ENCODE data around the gene PDE4D. TPM values are rescaled to one million over a fixed set of nuclear protein-coding genes. Genes with fewer than 3 reads are reported as not detected.

The PDE4D gene
- total RNA-seq, 2 experiments from 2014 or later: 0.50 to 0.51 TPM

DNA sequence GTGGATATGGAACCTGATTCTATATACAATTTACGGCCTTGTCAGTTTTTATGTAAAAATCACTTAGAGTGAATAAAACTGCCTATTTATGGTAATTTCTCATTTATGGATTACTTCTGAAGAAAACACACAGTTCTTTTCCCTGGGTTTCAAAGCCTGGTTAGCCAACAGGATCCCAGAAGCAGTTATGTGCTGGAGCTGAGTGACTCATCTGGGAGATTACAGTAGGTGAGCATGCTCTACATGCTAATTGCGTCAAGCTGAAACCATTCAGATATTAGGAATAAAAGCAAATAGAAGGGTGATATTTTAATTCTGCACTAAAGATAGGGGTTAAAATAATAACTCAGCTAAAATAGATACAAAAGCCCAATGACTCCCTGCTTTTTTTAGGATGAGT is 47.8 kb downstream of the PDE4D start:
- BruUV-seq (replicated peaks): no TSS peak
- CTCF ChIA-PET (ENCODE audit: unreplicated experiment): no interaction called here
- POLR2A ChIA-PET: no interaction called here
- no peak for DNase-seq (ENCODE audit: low spot score)
- H3K36me3 ChIP-seq (ENCODE audit: insufficient read depth, low read length): no peaks in the 10 kb centered on the region
- no peaks in the 10 kb centered on the region for H4K20me1 ChIP-seq (ENCODE audit: insufficient read depth, low read length)
- no peak overlapping the region for H3K4me2 ChIP-seq (ENCODE audit: low read length)
- no peaks in the 10 kb centered on the region for H3K79me2 ChIP-seq (ENCODE audit: insufficient read depth, low read depth, low read length)
- H3K27ac ChIP-seq (ENCODE audit: low read depth, low read length, poor library complexity, severe bottlenecking): no peak overlapping the region
- no peaks in the 10 kb centered on the region for H3K9me2 ChIP-seq (ENCODE audit: insufficient read depth, low read length)
- no peak overlapping the region for H2AFZ ChIP-seq (ENCODE audit: low read length)
- H3K9me3 ChIP-seq (ENCODE audit: low read length): no peaks in the 10 kb centered on the region
- no peak for TF ChIP-seq EZH2phosphoT487 (IDR thresholded peaks at IDR 0.05; ENCODE audit: borderline replicate concordance, low read depth, low read length)
- TF ChIP-seq, protein P1, sequence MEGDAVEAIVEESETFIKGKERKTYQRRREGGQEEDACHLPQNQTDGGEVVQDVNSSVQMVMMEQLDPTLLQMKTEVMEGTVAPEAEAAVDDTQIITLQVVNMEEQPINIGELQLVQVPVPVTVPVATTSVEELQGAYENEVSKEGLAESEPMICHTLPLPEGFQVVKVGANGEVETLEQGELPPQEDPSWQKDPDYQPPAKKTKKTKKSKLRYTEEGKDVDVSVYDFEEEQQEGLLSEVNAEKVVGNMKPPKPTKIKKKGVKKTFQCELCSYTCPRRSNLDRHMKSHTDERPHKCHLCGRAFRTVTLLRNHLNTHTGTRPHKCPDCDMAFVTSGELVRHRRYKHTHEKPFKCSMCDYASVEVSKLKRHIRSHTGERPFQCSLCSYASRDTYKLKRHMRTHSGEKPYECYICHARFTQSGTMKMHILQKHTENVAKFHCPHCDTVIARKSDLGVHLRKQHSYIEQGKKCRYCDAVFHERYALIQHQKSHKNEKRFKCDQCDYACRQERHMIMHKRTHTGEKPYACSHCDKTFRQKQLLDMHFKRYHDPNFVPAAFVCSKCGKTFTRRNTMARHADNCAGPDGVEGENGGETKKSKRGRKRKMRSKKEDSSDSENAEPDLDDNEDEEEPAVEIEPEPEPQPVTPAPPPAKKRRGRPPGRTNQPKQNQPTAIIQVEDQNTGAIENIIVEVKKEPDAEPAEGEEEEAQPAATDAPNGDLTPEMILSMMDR (conservative IDR thresholded peaks at IDR 0.05; ENCODE audit: low read length): no peak
- no peaks in the 10 kb centered on the region for H3K4me1 ChIP-seq (ENCODE audit: insufficient read depth, low read length, poor library complexity, severe bottlenecking)
- intact Hi-C loops (cut with micrococcal nuclease; ENCODE audit: unreplicated experiment): no loop called here
- H3K4me3 ChIP-seq (ENCODE audit: low read depth, low read length, poor library complexity, severe bottlenecking): no peak overlapping the region

DNA sequence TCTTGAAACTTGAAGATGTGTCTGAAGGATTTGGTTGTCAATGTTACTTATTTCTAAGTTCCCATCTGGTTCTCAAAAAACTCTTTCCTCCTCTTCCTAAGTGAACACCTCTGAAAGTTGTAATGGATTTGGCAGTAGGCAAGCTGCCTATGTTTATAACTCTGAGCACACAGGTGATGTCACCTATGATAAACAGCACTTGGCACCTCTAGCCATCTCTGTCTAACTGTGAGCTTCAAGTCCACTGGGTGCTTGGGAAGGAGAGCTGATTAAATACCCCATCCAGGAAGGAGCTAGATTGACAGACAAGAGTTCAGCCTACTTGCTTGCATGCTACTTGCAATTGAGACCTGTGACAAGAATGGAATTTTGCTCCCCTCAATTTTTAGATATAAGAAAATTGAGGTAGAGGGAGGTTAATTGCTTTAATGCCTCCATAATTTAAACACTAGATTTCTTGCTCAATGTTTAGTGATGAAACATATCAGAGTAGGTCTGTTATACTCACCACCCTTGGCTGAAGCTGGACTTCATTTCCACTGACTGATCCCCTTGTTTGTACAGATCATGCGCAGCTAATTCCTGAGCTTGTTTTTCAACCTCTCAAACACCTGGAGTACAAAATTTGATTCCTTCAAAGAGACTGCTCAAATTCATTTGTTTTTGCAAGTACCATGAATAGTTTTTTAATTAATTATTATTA is 49.9 kb downstream of the PDE4D start:
- BruUV-seq (replicated peaks): no TSS peak
- Histone ChIP-seq H3K9me2 (ENCODE audit: insufficient read depth, low read length) (no peaks in the 10 kb centered on the region), H3K9me3 (ENCODE audit: low read length) (no peaks in the 10 kb centered on the region), H3K36me3 (ENCODE audit: insufficient read depth, low read length) (no peaks in the 10 kb centered on the region), H3K4me1 (ENCODE audit: insufficient read depth, low read length, poor library complexity, severe bottlenecking) (no peaks in the 10 kb centered on the region), H3K4me2 (ENCODE audit: low read length) (no peak overlapping the region), H3K79me2 (ENCODE audit: insufficient read depth, low read depth, low read length) (no peaks in the 10 kb centered on the region), H2AFZ (ENCODE audit: low read length) (no peak overlapping the region), H3K27ac (ENCODE audit: low read depth, low read length, poor library complexity, severe bottlenecking) (no peak overlapping the region), H3K4me3 (ENCODE audit: low read depth, low read length, poor library complexity, severe bottlenecking) (no peak overlapping the region), H4K20me1 (ENCODE audit: insufficient read depth, low read length) (no peaks in the 10 kb centered on the region)
- ChIA-PET CTCF (ENCODE audit: unreplicated experiment) (no interaction called here), POLR2A (no interaction called here)
- TF ChIP-seq, protein P1 (conservative IDR thresholded peaks at IDR 0.05; ENCODE audit: low read length): no peak
- TF ChIP-seq EZH2phosphoT487 (IDR thresholded peaks at IDR 0.05; ENCODE audit: borderline replicate concordance, low read depth, low read length): no peak
- no peak for DNase-seq (ENCODE audit: low spot score)
- intact Hi-C loops (cut with micrococcal nuclease; ENCODE audit: unreplicated experiment): no loop called here

DNA sequence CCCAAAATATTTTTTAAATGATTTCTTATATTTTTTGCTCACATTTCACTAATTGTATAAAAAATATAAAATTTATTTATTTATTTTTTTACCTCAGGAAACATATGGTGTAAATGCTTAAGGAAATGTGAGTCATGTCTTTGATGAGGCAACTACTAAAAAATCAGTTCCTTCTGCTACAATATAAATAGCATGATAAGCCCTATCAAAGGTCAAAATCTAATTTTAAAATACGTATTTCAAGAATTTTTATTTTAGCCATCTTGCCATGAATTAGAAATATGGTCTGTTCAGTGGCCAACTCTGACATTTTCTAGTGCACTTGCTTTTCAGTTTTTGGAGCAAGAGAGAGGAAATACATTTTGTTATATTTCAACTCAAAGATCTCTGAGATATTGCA is 50.5 kb downstream of the PDE4D start:
- intact Hi-C loops (cut with micrococcal nuclease; ENCODE audit: unreplicated experiment): no loop called here
- DNase-seq (ENCODE audit: low spot score): no peak
- H2AFZ ChIP-seq (ENCODE audit: low read length): no peak overlapping the region
- H3K79me2 ChIP-seq (ENCODE audit: insufficient read depth, low read depth, low read length): no peaks in the 10 kb centered on the region
- TF ChIP-seq, protein P1 (conservative IDR thresholded peaks at IDR 0.05; ENCODE audit: low read length): no peak
- TF ChIP-seq EZH2phosphoT487 (IDR thresholded peaks at IDR 0.05; ENCODE audit: borderline replicate concordance, low read depth, low read length): no peak
- no TSS peak for BruUV-seq (replicated peaks)
- no peaks in the 10 kb centered on the region for H3K4me1 ChIP-seq (ENCODE audit: insufficient read depth, low read length, poor library complexity, severe bottlenecking)
- H3K4me3 ChIP-seq (ENCODE audit: low read depth, low read length, poor library complexity, severe bottlenecking): no peak overlapping the region
- no peaks in the 10 kb centered on the region for H4K20me1 ChIP-seq (ENCODE audit: insufficient read depth, low read length)
- no peak overlapping the region for H3K4me2 ChIP-seq (ENCODE audit: low read length)
- CTCF ChIA-PET (ENCODE audit: unreplicated experiment): no interaction called here
- H3K36me3 ChIP-seq (ENCODE audit: insufficient read depth, low read length): no peaks in the 10 kb centered on the region
- no peaks in the 10 kb centered on the region for H3K9me2 ChIP-seq (ENCODE audit: insufficient read depth, low read length)
- H3K27ac ChIP-seq (ENCODE audit: low read depth, low read length, poor library complexity, severe bottlenecking): no peak overlapping the region
- POLR2A ChIA-PET: interaction anchor here (0.9 kb wide), 1 partner anchor 57 kb away, joined by 3 read pairs; no protein-coding TSS in a partner anchor
- H3K9me3 ChIP-seq (ENCODE audit: low read length): no peaks in the 10 kb centered on the region
